Astrocyte of the spinal cord (primary cell): Measurements from ENCODE around the gene DMGDH.
A peak's percentile ranks its signal among the peaks of the same experiment; 100 is the strongest.
"Not testable (repeated sequence)": the region's sequence is repeated elsewhere in the genome, so short reads cannot be mapped to it uniquely, and the experiment has no call there.

Source experiments
- DNase-seq: peaks from one replicate; pipeline ENCODE4 v3.0.0; 2011; ENCODE audit warnings: low read depth, low spot score
- H3K4me3 ChIP-seq: 2 replicates; pipeline ENCODE4 v1.5.1; 2011; ENCODE audit warnings: low read depth, mild to moderate bottlenecking, low read length, moderate library complexity
- in situ Hi-C: cut with HindIII; loops from 2 replicates; pipeline ENCODE4 v1.10.0; 2017; ENCODE audit warnings: low sequenced_read_pairs
- TF ChIP-seq, protein P1 (sequence below): IDR thresholded peaks from 2 replicates; pipeline ENCODE4 v1.5.1; 2012; ENCODE audit warnings: low read depth, mild to moderate bottlenecking, low read length, inconsistent platforms

DMGDH gene

GRCh38 chr5:78985725-78986223, 83.7 kb downstream of the DMGDH start:
- TF ChIP-seq, protein P1, sequence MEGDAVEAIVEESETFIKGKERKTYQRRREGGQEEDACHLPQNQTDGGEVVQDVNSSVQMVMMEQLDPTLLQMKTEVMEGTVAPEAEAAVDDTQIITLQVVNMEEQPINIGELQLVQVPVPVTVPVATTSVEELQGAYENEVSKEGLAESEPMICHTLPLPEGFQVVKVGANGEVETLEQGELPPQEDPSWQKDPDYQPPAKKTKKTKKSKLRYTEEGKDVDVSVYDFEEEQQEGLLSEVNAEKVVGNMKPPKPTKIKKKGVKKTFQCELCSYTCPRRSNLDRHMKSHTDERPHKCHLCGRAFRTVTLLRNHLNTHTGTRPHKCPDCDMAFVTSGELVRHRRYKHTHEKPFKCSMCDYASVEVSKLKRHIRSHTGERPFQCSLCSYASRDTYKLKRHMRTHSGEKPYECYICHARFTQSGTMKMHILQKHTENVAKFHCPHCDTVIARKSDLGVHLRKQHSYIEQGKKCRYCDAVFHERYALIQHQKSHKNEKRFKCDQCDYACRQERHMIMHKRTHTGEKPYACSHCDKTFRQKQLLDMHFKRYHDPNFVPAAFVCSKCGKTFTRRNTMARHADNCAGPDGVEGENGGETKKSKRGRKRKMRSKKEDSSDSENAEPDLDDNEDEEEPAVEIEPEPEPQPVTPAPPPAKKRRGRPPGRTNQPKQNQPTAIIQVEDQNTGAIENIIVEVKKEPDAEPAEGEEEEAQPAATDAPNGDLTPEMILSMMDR = no peak
- peak overlapping the region; percentile 60 for H3K4me3 ChIP-seq
- in situ Hi-C loops = no loop called here
- peak; percentile 70 for DNase-seq

GRCh38 chr5:78985116-78985724, 84.3 kb downstream of the DMGDH start, which contains the start of gene ARSB:
Gene ARSB, minus strand, starts transcription at chr5:78985310. Its CDS starts 62 bp downstream, at chr5:78985248.
- TF ChIP-seq, protein P1 = no peak
- in situ Hi-C loops = no loop called here
- DNase-seq = peak; percentile 58
- H3K4me3 ChIP-seq = peak within 1 kb of the TSS; percentile 60

GRCh38 chr5:78984439-78985115, 84.9 kb downstream of the DMGDH start:
- peak overlapping the region; percentile 60 for H3K4me3 ChIP-seq
- in situ Hi-C loops = no loop called here
- peak; percentile 89 for DNase-seq
- TF ChIP-seq, protein P1 = peak; percentile 46

DNA sequence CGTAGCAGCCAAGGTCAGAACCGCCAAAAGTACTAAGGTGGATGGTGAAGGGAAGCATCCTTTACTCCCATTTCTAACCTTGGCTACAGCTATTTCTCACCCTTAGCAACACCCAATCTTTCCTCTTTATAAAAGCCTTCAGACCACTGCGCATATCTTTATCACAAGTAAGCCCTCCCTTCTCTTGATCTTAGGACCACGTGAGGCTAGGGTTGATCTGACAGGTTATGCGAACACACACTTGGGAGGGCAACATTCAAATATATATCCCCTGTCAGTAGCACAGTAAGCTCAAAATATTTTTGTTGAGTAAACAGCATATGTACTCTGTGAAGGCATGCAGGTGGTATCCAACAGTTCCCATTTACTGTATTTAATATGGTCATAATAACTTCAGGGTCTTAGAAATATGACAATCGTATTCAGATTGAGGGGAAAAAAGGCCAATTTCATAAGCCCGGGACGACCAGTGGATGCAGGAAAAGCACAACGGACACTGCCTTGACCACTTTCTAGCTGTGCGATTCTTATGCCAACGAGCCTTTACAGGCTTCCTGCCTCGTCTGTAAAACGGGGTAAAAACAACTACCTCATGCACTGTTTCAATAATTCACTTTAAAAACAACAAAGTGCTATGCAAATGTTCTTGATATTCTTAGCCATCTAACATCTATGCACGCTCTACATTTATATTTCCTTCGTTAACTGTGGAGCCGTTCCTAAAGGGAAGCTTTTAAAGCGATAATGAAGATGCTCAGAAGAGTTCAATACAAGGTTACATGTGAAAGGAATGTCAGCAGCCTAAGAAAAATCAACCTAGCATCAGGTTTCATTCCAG, 85.7 kb downstream of the DMGDH start:
- peak overlapping the region; percentile 60 for H3K4me3 ChIP-seq
- TF ChIP-seq, protein P1 = no peak
- no peak for DNase-seq
- in situ Hi-C loops = no loop called here

DNA sequence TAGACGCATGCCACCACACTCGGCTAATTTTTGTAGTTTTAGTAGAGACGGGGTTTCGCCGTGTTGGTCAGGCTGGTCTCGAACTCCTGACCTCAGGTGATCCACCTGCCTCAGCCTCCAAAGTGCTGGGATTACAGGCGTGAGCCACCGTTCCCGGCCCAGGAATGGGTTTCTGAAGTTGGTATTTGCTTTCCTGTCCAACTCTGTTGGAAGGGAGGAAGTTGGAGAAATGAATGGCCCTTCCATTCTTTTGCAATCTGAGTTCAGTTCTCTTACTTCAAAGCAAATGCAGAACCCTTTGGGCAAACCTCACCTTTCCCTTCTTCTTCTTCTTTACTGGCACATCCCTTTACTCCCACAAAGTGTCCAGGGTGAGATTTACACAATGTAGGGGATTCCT, 86.3 kb downstream of the DMGDH start:
- H3K4me3 ChIP-seq, DNase-seq, in situ Hi-C loops: not testable (repeated sequence)

- TF ChIP-seq, protein P1 = no peak
- DNase-seq = no peak
- in situ Hi-C loops = no loop called here
- no peak overlapping the region for H3K4me3 ChIP-seq
These were observed 89.6 kb downstream of the DMGDH start for GRCh38 chr5:78979909-78980308.
